A673 (cell line): ENCODE measurements around the gene EPB41L4A. TPM values are rescaled to one million over a fixed set of nuclear protein-coding genes. Genes with fewer than 3 reads are reported as not detected.

Experiments
- BruUV-seq: library from RNA; stranded (reverse); fragments of 400-500 nt; replicated peaks from 2 replicates; lab custom pipeline; 2021; lab: Mats Ljungman, UMichigan
- CTCF ChIA-PET: fragments of 300-600 bp; sonication (Branson Sonifier 250); formaldehyde crosslinking; loops from one replicate; lab custom pipeline; 2022; ENCODE audit warnings: antibody characterized with exemption; lab: Charles Lee
- POLR2A ChIA-PET: fragments of 300-600 bp; sonication (Branson Sonifier 250); formaldehyde crosslinking; loops from one replicate; lab custom pipeline; 2022; ENCODE audit warnings: antibody characterized with exemption; ENCODE audit not compliant: low non-redundant PET; lab: Charles Lee
- DNase-seq: peaks from one replicate; pipeline ENCODE4 v3.0.0-alpha.2; 2015; ENCODE audit warnings: low spot score
- H3K27ac ChIP-seq: fragments of 200-600 bp; sonication (generic); 2 replicates; pipeline ENCODE4 v1.5.1; 2016; ENCODE audit warnings: mixed run types, low read depth, mild to moderate bottlenecking, mixed read lengths, antibody characterized with exemption, low read length; ENCODE audit not compliant: poor library complexity, severe bottlenecking
- H3K27me3 ChIP-seq: fragments of 200-600 bp; sonication (generic); replicated peaks from 2 replicates; pipeline ENCODE4 v1.6.1; 2017; ENCODE audit warnings: mixed run types, low read depth, mild to moderate bottlenecking, mixed read lengths, antibody characterized with exemption, low read length; ENCODE audit not compliant: insufficient read depth, poor library complexity
- H3K36me3 ChIP-seq: fragments of 200-600 bp; sonication (generic); 2 replicates; pipeline ENCODE4 v1.6.1; 2016; ENCODE audit warnings: mixed run types, mild to moderate bottlenecking, mixed read lengths, antibody characterized with exemption, low read length; ENCODE audit not compliant: insufficient read depth, poor library complexity, severe bottlenecking
- H3K4me1 ChIP-seq: fragments of 200-600 bp; sonication (generic); 2 replicates; pipeline ENCODE4 v1.6.1; 2017; ENCODE audit warnings: mixed run types, mild to moderate bottlenecking, mixed read lengths, antibody characterized with exemption, low read length; ENCODE audit not compliant: insufficient read depth, poor library complexity, severe bottlenecking
- H3K4me3 ChIP-seq: fragments of 200-600 bp; sonication (generic); 2 replicates; pipeline ENCODE4 v1.5.1; 2016; ENCODE audit warnings: low read depth, mixed run types, mild to moderate bottlenecking, mixed read lengths, low read length; ENCODE audit not compliant: poor library complexity, severe bottlenecking
- H3K9me3 ChIP-seq: fragments of 200-600 bp; sonication (generic); 2 replicates; pipeline ENCODE4 v1.6.1; 2016; ENCODE audit warnings: mixed run types, low read depth, mild to moderate bottlenecking, mixed read lengths, antibody characterized with exemption, low read length; ENCODE audit not compliant: poor library complexity, severe bottlenecking
- CTCF ChIP-seq: fragments of 300-800, 200-600 bp; sonication (generic); conservative IDR thresholded peaks from 2 replicates; pipeline ENCODE4 v1.5.1; 2017; ENCODE audit warnings: low read depth, mild to moderate bottlenecking, antibody characterized with exemption, low read length, moderate library complexity, mixed read lengths
- EZH2 ChIP-seq: fragments of 200-600 bp; sonication (generic); IDR thresholded peaks from 2 replicates; pipeline ENCODE4 v1.6.1; 2017; ENCODE audit warnings: borderline replicate concordance, low read depth, mild to moderate bottlenecking, mixed read lengths, antibody characterized with exemption, low read length; ENCODE audit not compliant: poor library complexity, severe bottlenecking
- intact Hi-C: fragments of 100-400 bp; cut with micrococcal nuclease; formaldehyde crosslinking; loops from one replicate; pipeline ENCODE4 v1.10.0; 2022; ENCODE audit not compliant: unreplicated experiment
- total RNA-seq: library from RNA; stranded (reverse); gene quantifications from 2 replicates; pipeline ENCODE4 v1.2.3, GENCODE V29; 2021

Gene EPB41L4A
- total RNA-seq, 1 experiment from 2014 or later = not detected

DNA sequence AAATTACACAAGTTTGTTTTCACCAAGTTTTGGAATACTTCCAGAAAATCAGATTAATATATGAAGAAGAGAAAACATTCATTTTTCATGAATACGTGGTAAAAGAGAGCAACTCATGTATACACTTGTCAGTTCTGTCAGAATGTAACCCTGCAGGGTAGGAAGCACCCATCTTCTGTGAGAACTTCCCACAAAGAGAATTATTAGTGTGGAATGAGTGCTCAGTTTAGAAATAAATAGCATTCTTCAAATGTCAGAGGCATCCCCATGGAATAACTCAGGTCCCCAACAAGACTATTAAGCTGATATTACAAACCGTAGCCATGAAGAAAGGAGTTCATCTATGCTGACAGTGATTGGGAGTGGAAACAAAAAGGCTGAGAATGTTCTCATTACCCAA lies 45.2 kb downstream of the EPB41L4A start:
- BruUV-seq = no TSS peak
- no peaks in the 10 kb centered on the region for H3K4me1 ChIP-seq
- DNase-seq = no peak
- ChIA-PET POLR2A (no interaction called here), CTCF (no interaction called here)
- no peaks in the 10 kb centered on the region for H3K36me3 ChIP-seq
- TF ChIP-seq CTCF = no peak
- TF ChIP-seq EZH2 = no peak
- peaks cover 14% of the 10 kb centered on the region for H3K27me3 ChIP-seq
- intact Hi-C loops = no loop called here
- H3K4me3 ChIP-seq = no peak overlapping the region
- no peaks in the 10 kb centered on the region for H3K9me3 ChIP-seq
- no peak overlapping the region for H3K27ac ChIP-seq

- POLR2A ChIA-PET = no interaction called here
- Histone ChIP-seq H3K9me3 (no peaks in the 10 kb centered on the region), H3K4me1 (no peaks in the 10 kb centered on the region), H3K27me3 (peaks cover 5% of the 10 kb centered on the region), H3K4me3 (no peak overlapping the region), H3K27ac (no peak overlapping the region), H3K36me3 (no peaks in the 10 kb centered on the region)
- DNase-seq = no peak
- intact Hi-C loops = no loop called here
- no peak for TF ChIP-seq CTCF
- no peak for TF ChIP-seq EZH2
- CTCF ChIA-PET = no interaction called here
- BruUV-seq = no TSS peak
Observed at GRCh38 chr5:112372543-112372942, 46.5 kb downstream of the EPB41L4A start.

GRCh38 chr5:112371067-112371466 lies 48.0 kb downstream of the EPB41L4A start:
- DNase-seq = no peak
- H3K27me3 ChIP-seq = peaks cover 5% of the 10 kb centered on the region
- no peaks in the 10 kb centered on the region for H3K4me1 ChIP-seq
- no TSS peak for BruUV-seq
- TF ChIP-seq EZH2 (no peak), CTCF (no peak)
- no peak overlapping the region for H3K4me3 ChIP-seq
- POLR2A ChIA-PET = no interaction called here
- intact Hi-C loops = no loop called here
- H3K9me3 ChIP-seq = no peaks in the 10 kb centered on the region
- no peaks in the 10 kb centered on the region for H3K36me3 ChIP-seq
- CTCF ChIA-PET = no interaction called here
- H3K27ac ChIP-seq = no peak overlapping the region
